ENCODE results near the gene PPM1M.

The PPM1M gene

GRCh38 chr3:52294320-52295150 lies 49.0 kb downstream of the PPM1M start:
- peaks cover 59% of the 10 kb centered on the region for H3K36me3 ChIP-seq
- TF ChIP-seq CTCF (IDR thresholded peaks at IDR 0.05) = no peak
- H3K9me3 ChIP-seq = no peaks in the 10 kb centered on the region
- no peak overlapping the region for H3K4me3 ChIP-seq (ENCODE audit: low read depth in 1 of 2, low read length in 1 of 2)
- H3K27me3 ChIP-seq = peaks cover 16% of the 10 kb centered on the region
- no peak overlapping the region for H3K27ac ChIP-seq
- no peaks in the 10 kb centered on the region for H3K4me1 ChIP-seq (ENCODE audit: control insufficient read depth in 1 of 2, insufficient read depth in 1 of 2, low read depth in 1 of 2, low read length in 1 of 2)

- no peaks in the 10 kb centered on the region for H3K9me3 ChIP-seq
- H3K4me3 ChIP-seq (ENCODE audit: low read depth in 1 of 2, low read length in 1 of 2) = no peak overlapping the region
- H3K36me3 ChIP-seq = peaks cover 51% of the 10 kb centered on the region
- H3K27ac ChIP-seq = no peak overlapping the region
- H3K27me3 ChIP-seq = peaks cover 21% of the 10 kb centered on the region
- no peaks in the 10 kb centered on the region for H3K4me1 ChIP-seq (ENCODE audit: control insufficient read depth in 1 of 2, insufficient read depth in 1 of 2, low read depth in 1 of 2, low read length in 1 of 2)
- no peak for TF ChIP-seq CTCF (IDR thresholded peaks at IDR 0.05)
Observed at GRCh38 chr3:52295671-52296208, 50.2 kb downstream of the PPM1M start.

- no peak for TF ChIP-seq CTCF (IDR thresholded peaks at IDR 0.05)
- H3K27ac ChIP-seq = no peak overlapping the region
- no peak overlapping the region for H3K4me3 ChIP-seq (ENCODE audit: low read depth in 1 of 2, low read length in 1 of 2)
- H3K36me3 ChIP-seq = peaks cover 33% of the 10 kb centered on the region
- H3K27me3 ChIP-seq = peaks cover 21% of the 10 kb centered on the region
- no peaks in the 10 kb centered on the region for H3K9me3 ChIP-seq
- no peaks in the 10 kb centered on the region for H3K4me1 ChIP-seq (ENCODE audit: control insufficient read depth in 1 of 2, insufficient read depth in 1 of 2, low read depth in 1 of 2, low read length in 1 of 2)
Observed at GRCh38 chr3:52297242-52298148, 51.9 kb downstream of the PPM1M start.

- H3K9me3 ChIP-seq = no peaks in the 10 kb centered on the region
- no peaks in the 10 kb centered on the region for H3K4me1 ChIP-seq (ENCODE audit: control insufficient read depth in 1 of 2, insufficient read depth in 1 of 2, low read depth in 1 of 2, low read length in 1 of 2)
- H3K4me3 ChIP-seq (ENCODE audit: low read depth in 1 of 2, low read length in 1 of 2) = no peak overlapping the region
- H3K36me3 ChIP-seq = peaks cover 24% of the 10 kb centered on the region
- H3K27ac ChIP-seq = no peak overlapping the region
- H3K27me3 ChIP-seq = peaks cover 21% of the 10 kb centered on the region
- TF ChIP-seq CTCF (IDR thresholded peaks at IDR 0.05) = no peak
Observed at GRCh38 chr3:52298149-52299098, 52.9 kb downstream of the PPM1M start.

All from neutrophil (primary cell).